WTC11 (cell line): ENCODE data around the gene BCL2L12. TPM values are rescaled to one million over a fixed set of nuclear protein-coding genes. Genes with fewer than 3 reads are reported as not detected.

Experiments
- ATAC-seq: fragments of 200-7000 bp; cut with Tn5 transposase; 2 replicates; pipeline ENCODE4 v1.10.0; 2021; ENCODE audit warnings: mild to moderate bottlenecking, moderate library complexity
- CTCF ChIA-PET: fragments of 300-600 bp; sonication (Branson Sonifier 250); formaldehyde crosslinking; loops from one replicate; lab custom pipeline; 2021; ENCODE audit warnings: antibody characterized with exemption; lab: Charles Lee
- POLR2A ChIA-PET: fragments of 350-600 bp; sonication (Branson Sonifier 250); formaldehyde crosslinking; loops from one replicate; lab custom pipeline; 2021; ENCODE audit warnings: antibody characterized with exemption; lab: Charles Lee
- DNase-seq: peaks from one replicate; pipeline ENCODE4 v3.0.0; 2021; ENCODE audit warnings: low spot score
- H3K27ac Mint-ChIP-seq: 2 replicates; pipeline ENCODE4 v1.8.0; 2021; ENCODE audit warnings: mixed read lengths
- H3K27me3 Mint-ChIP-seq: 2 replicates; pipeline ENCODE4 v1.8.0; 2021; ENCODE audit warnings: low read depth, mild to moderate bottlenecking, moderate library complexity, mixed read lengths
- H3K36me3 Mint-ChIP-seq: 2 replicates; pipeline ENCODE4 v1.8.0; 2021; ENCODE audit warnings: mixed read lengths
- H3K4me1 Mint-ChIP-seq: 2 replicates; pipeline ENCODE4 v1.8.0; 2022; ENCODE audit warnings: mixed read lengths
- H3K4me3 Mint-ChIP-seq: 2 replicates; pipeline ENCODE4 v1.8.0; 2021; ENCODE audit warnings: mild to moderate bottlenecking, moderate library complexity, mixed read lengths
- H3K9me3 Mint-ChIP-seq: 2 replicates; pipeline ENCODE4 v1.8.0; 2021; ENCODE audit warnings: mixed read lengths
- AR ChIP-seq: fragments of 250-450 bp; sonication (Bioruptor Pico); IDR thresholded peaks from 2 replicates; pipeline ENCODE4 v1.9.0; 2021; ENCODE audit warnings: mild to moderate bottlenecking
- ELF4 ChIP-seq: sonication (generic); formaldehyde crosslinking; IDR thresholded peaks from 2 replicates; pipeline ENCODE4 v1.8.1; 2022; ENCODE audit warnings: low read depth, mild to moderate bottlenecking, moderate library complexity, missing genetic modification reagents
- ERG ChIP-seq: fragments of 250-450 bp; sonication (Bioruptor Pico); IDR thresholded peaks from 2 replicates; pipeline ENCODE4 v1.8.0; 2021; ENCODE audit warnings: mild to moderate bottlenecking
- IRF2 ChIP-seq: sonication (generic); formaldehyde crosslinking; IDR thresholded peaks from 2 replicates; pipeline ENCODE4 v1.8.0; 2022; ENCODE audit warnings: low read depth, missing genetic modification reagents, borderline replicate concordance
- KAT7 ChIP-seq: sonication (generic); formaldehyde crosslinking; IDR thresholded peaks from 2 replicates; pipeline ENCODE4 v1.8.1; 2023; ENCODE audit warnings: missing genetic modification reagents, mild to moderate bottlenecking, borderline replicate concordance
- MAX ChIP-seq: sonication (generic); formaldehyde crosslinking; IDR thresholded peaks from 2 replicates; pipeline ENCODE4 v1.8.0; 2022; ENCODE audit warnings: mild to moderate bottlenecking, missing genetic modification reagents
- MXD4 ChIP-seq: fragments of 250-450 bp; sonication (Bioruptor Pico); IDR thresholded peaks from 2 replicates; pipeline ENCODE4 v1.8.0; 2021; ENCODE audit warnings: mild to moderate bottlenecking, moderate library complexity, borderline replicate concordance
- TCF7 ChIP-seq: sonication (generic); formaldehyde crosslinking; IDR thresholded peaks from 2 replicates; pipeline ENCODE4 v1.8.0; 2022; ENCODE audit warnings: mild to moderate bottlenecking, low read depth, missing genetic modification reagents, moderate library complexity
- USF2 ChIP-seq: sonication (generic); formaldehyde crosslinking; IDR thresholded peaks from 2 replicates; pipeline ENCODE4 v1.8.1; 2023; ENCODE audit warnings: mild to moderate bottlenecking, missing genetic modification reagents, moderate library complexity
- ZNF232 ChIP-seq: sonication (generic); formaldehyde crosslinking; IDR thresholded peaks from 2 replicates; pipeline ENCODE4 v1.8.0; 2022; ENCODE audit warnings: mild to moderate bottlenecking, missing genetic modification reagents
- ZNF263 ChIP-seq: sonication (generic); formaldehyde crosslinking; IDR thresholded peaks from 2 replicates; pipeline ENCODE4 v1.8.1; 2022; ENCODE audit warnings: low read depth, mild to moderate bottlenecking, moderate library complexity, missing genetic modification reagents
- ZNF317 ChIP-seq: sonication (generic); formaldehyde crosslinking; IDR thresholded peaks from 2 replicates; pipeline ENCODE4 v1.8.1; 2023; ENCODE audit warnings: low read depth, mild to moderate bottlenecking, moderate library complexity, missing genetic modification reagents, borderline replicate concordance
- total RNA-seq: library from RNA; stranded (reverse); gene quantifications from 3 replicates; pipeline ENCODE4 v1.2.3, GENCODE V29; 2021

The BCL2L12 gene
- total RNA-seq, 1 experiment from 2014 or later: 146 TPM

GRCh38 chr19:49637821-49638738 lies 27.7 kb upstream of the BCL2L12 start:
- peaks cover 50% of the 10 kb centered on the region for H3K4me1 Mint-ChIP-seq
- H3K36me3 Mint-ChIP-seq: no peaks in the 10 kb centered on the region
- no peak for ATAC-seq
- TF ChIP-seq TCF7 (CRISPR knock-in tag) (no peak), AR (CRISPR knock-in tag) (no peak), IRF2 (CRISPR knock-in tag) (no peak), MAX (no peak), ZNF263 (CRISPR knock-in tag) (peak; percentile 80), ZNF317 (no peak)
- H3K27ac Mint-ChIP-seq: no peak overlapping the region
- H3K9me3 Mint-ChIP-seq: no peaks in the 10 kb centered on the region
- peaks cover 36% of the 10 kb centered on the region for H3K27me3 Mint-ChIP-seq
- CTCF ChIA-PET: interaction anchor here (0.6 to 1.4 kb wide), 6 partner anchors 27 to 131 kb away, joined by 3 to 5 read pairs (median 4); no protein-coding TSS in a partner anchor
- peak overlapping the region; percentile 75 for H3K4me3 Mint-ChIP-seq
- DNase-seq: peak; percentile 67
- POLR2A ChIA-PET: interaction anchor here (0.6 to 1.4 kb wide), 3 partner anchors 37 to 45 kb away, joined by 3 to 5 read pairs (median 3); partner anchors contain the start of gene PRMT1

- TF ChIP-seq MXD4 (no peak), KAT7 (CRISPR knock-in tag) (no peak), USF2 (CRISPR knock-in tag) (no peak), ELF4 (CRISPR knock-in tag) (no peak), IRF2 (CRISPR knock-in tag) (no peak), ERG (CRISPR knock-in tag) (no peak), ZNF232 (CRISPR knock-in tag) (no peak)
- peaks cover 65% of the 10 kb centered on the region for H3K4me1 Mint-ChIP-seq
- H3K27me3 Mint-ChIP-seq: peaks cover 36% of the 10 kb centered on the region
- no peaks in the 10 kb centered on the region for H3K9me3 Mint-ChIP-seq
- ChIA-PET CTCF (interaction anchor here (0.8 to 4.7 kb wide), 19 partner anchors 8 to 174 kb away, joined by 3 to 108 read pairs (median 5); partner anchors contain the start of genes CPT1C, FUZ, PRMT1 and RCN3), POLR2A (interaction anchor here (0.6 to 2.1 kb wide), 15 partner anchors 9 to 174 kb away, joined by 3 to 30 read pairs (median 4); partner anchors contain the start of genes AP2A1, FUZ, PRMT1 and PRR12)
- peak overlapping the region; percentile 99 for H3K4me3 Mint-ChIP-seq
- H3K27ac Mint-ChIP-seq: no peak overlapping the region; the same call in 1 of the 2 replicates
- no peak for DNase-seq
- ATAC-seq: no peak
- H3K36me3 Mint-ChIP-seq: no peaks in the 10 kb centered on the region; the same call in 1 of the 2 replicates
These were observed 26.2 kb upstream of the BCL2L12 start for GRCh38 chr19:49639401-49640112.
